ENCODE measurements around the gene SENP8. TPM values are rescaled to one million over a fixed set of nuclear protein-coding genes. Genes with fewer than 3 reads are reported as not detected.

The SENP8 gene
- total and polyA plus RNA-seq, 2 of the 8 experiments (the other 6 are each of a cell fraction or from before 2014, with no cell fraction given) = 4.1 to 6.0 TPM

DNA sequence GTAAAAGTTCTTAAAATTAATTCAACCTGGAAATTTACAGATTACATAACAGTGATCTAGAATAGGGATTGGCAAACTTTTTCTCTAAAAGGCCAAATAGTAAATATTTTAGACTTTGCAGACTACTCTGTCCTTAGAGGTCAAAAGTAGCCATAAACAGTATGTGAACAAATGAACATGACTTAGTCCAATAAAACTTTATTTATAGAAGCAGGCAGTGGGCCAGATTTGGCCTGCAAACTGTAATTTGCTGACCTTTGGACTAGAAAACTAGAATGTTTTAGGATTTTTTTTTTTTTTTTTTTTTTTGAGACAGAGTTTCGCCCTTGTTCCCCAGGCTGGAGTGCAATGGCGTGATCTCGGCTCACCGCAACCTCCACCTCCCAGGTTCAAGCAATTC, 12.1 kb downstream of the SENP8 start:
- FAIRE-seq = no peak
- CTCF ChIA-PET (ENCODE audit: partially characterized antibody) = interaction anchor here (0.6 to 1.2 kb wide), 4 partner anchors 11 to 184 kb away, joined by 3 read pairs; no protein-coding TSS in a partner anchor

More for the DNA sequence above, 12.1 kb downstream of the SENP8 start:
- H2BK5ac ChIP-seq (ENCODE audit: low read depth, low read length) = no peak overlapping the region
- no peak for DNase-seq (ENCODE audit: low read depth in 1 of 2, low spot score in 2 of 2)
- no peak overlapping the region for H2BK20ac ChIP-seq (ENCODE audit: low read length)
- H3K18ac ChIP-seq (ENCODE audit: extremely low read depth, low read length) = no peak overlapping the region
- no peaks in the 10 kb centered on the region for H3K9me3 ChIP-seq (ENCODE audit: insufficient read depth in 2 of 2, low read depth in 1 of 2, low read length in 1 of 2)
- no CpG with 5 or more reads among the region's 4 CpGs for WGBS, 2 experiments (ENCODE audit: extremely low coverage in 1 of 2, insufficient coverage in 1 of 2, insufficient read length in 1 of 2, insufficient replicate concordance in 2 of 2, low coverage in 1 of 2, low lambda C conversion rate in 2 of 2, missing lambda C conversion rate in 1 of 2)
- H3K23me2 ChIP-seq (ENCODE audit: low read depth, low read length) = no peaks in the 10 kb centered on the region
- no peak overlapping the region for H3K4me3 ChIP-seq (ENCODE audit: extremely low read depth in 1 of 4, insufficient read depth in 2 of 4, low read depth in 3 of 4, low read length in 4 of 4)
- TF ChIP-seq CHD2 (IDR thresholded peaks at IDR 0.05; ENCODE audit: low read length) = no peak
- TF ChIP-seq POU5F1 (IDR thresholded peaks at IDR 0.05; ENCODE audit: low read depth, low read length) = no peak
- no peak for TF ChIP-seq HDAC6 (IDR thresholded peaks at IDR 0.05; ENCODE audit: low read depth, low read length)
- TF ChIP-seq RXRA (IDR thresholded peaks at IDR 0.05; ENCODE audit: insufficient read depth, low read depth, low read length) = no peak
- no peak for TF ChIP-seq BCL11A (IDR thresholded peaks at IDR 0.05; ENCODE audit: low read depth in 2 of 2, low read length in 2 of 2)
- no peak for TF ChIP-seq POLR2AphosphoS5 (IDR thresholded peaks at IDR 0.05; ENCODE audit: low read depth, low read length)
- no peak for TF ChIP-seq ASH2L (IDR thresholded peaks at IDR 0.05; ENCODE audit: low read length)
- no peak for TF ChIP-seq TEAD4 (IDR thresholded peaks at IDR 0.05; ENCODE audit: low read depth, low read length)
- no peak overlapping the region for H4K91ac ChIP-seq (replicated peaks; ENCODE audit: insufficient read length, low read length)
- H3K27me3 ChIP-seq (replicated peaks in 1 of 4; ENCODE audit: control insufficient read depth in 3 of 4, extremely low read depth in 1 of 4, insufficient read depth in 3 of 4, low read length in 3 of 4) = no peaks in the 10 kb centered on the region
- H3K56ac ChIP-seq (replicated peaks; ENCODE audit: insufficient read length, low read depth, low read length) = no peak overlapping the region
- POLR2A ChIA-PET (ENCODE audit: partially characterized antibody) = no interaction called here
- H2AK5ac ChIP-seq (ENCODE audit: low read depth, low read length) = no peak overlapping the region
- H3K79me1 ChIP-seq (ENCODE audit: low read depth, low read length) = no peaks in the 10 kb centered on the region
- H3K23ac ChIP-seq (ENCODE audit: insufficient read length) = no peak overlapping the region
- H3K36me3 ChIP-seq (ENCODE audit: control insufficient read depth in 2 of 4, insufficient read depth in 4 of 4, low read length in 3 of 4) = no peaks in the 10 kb centered on the region
- H2BK12ac ChIP-seq (ENCODE audit: low read depth, low read length) = no peak overlapping the region
- no peaks in the 10 kb centered on the region for H3K4me1 ChIP-seq (replicated peaks in 1 of 4; ENCODE audit: control insufficient read depth in 3 of 4, insufficient read depth in 4 of 4, low read length in 3 of 4)
- no peak overlapping the region for H2BK15ac ChIP-seq (ENCODE audit: low read length)
- no peak overlapping the region for H4K5ac ChIP-seq (ENCODE audit: insufficient read length, low read depth, low read length)
- H3K27ac ChIP-seq (ENCODE audit: low read depth, low read length) = no peak overlapping the region
- H2AFZ ChIP-seq (ENCODE audit: low read length) = no peak overlapping the region
- no peak overlapping the region for H3K9ac ChIP-seq (replicated peaks in 1 of 4; ENCODE audit: extremely low read depth in 1 of 4, low read depth in 3 of 4, low read length in 3 of 4)
- H3K4me2 ChIP-seq (ENCODE audit: insufficient read depth in 1 of 2, low read depth in 2 of 2, low read length in 2 of 2) = no peak overlapping the region
- no peak overlapping the region for H3K4ac ChIP-seq (replicated peaks; ENCODE audit: insufficient read length, low read depth, low read length)
- no peak overlapping the region for H2BK120ac ChIP-seq (replicated peaks; ENCODE audit: low read depth, low read length)
- no peak overlapping the region for H3K14ac ChIP-seq (ENCODE audit: insufficient read length)
- no peaks in the 10 kb centered on the region for H4K20me1 ChIP-seq (replicated peaks in 1 of 2; ENCODE audit: control insufficient read depth in 1 of 2, insufficient read depth in 2 of 2, low read length in 2 of 2)
- no peaks in the 10 kb centered on the region for H3K79me2 ChIP-seq (ENCODE audit: control insufficient read depth in 1 of 2, insufficient read depth in 2 of 2, low read length in 2 of 2)
- H4K8ac ChIP-seq (ENCODE audit: extremely low read depth, insufficient read depth, low read length) = no peak overlapping the region
